Loucy (cell line): ENCODE results near the gene PSPH.

Source experiments
- H2AFZ ChIP-seq: fragments of 200-600 bp; sonication (generic); 2 replicates; pipeline ENCODE4 v1.6.0; 2016; ENCODE audit warnings: antibody characterized with exemption, mild to moderate bottlenecking, low read length, moderate library complexity
- H3F3A ChIP-seq: fragments of 200-600 bp; 2 replicates; pipeline ENCODE4 v1.6.0; 2016; ENCODE audit warnings: antibody characterized with exemption, low read depth, mild to moderate bottlenecking
- H3K27me3 ChIP-seq: fragments of 200-600 bp; sonication (generic); 2 replicates; pipeline ENCODE4 v1.6.1; 2014; ENCODE audit warnings: low read length, mild to moderate bottlenecking; ENCODE audit not compliant: insufficient read depth, poor library complexity, severe bottlenecking
- H3K36me3 ChIP-seq: fragments of 200-600 bp; sonication (generic); 2 replicates; pipeline ENCODE4 v1.6.1; 2016; ENCODE audit warnings: low read length; ENCODE audit not compliant: insufficient read depth
- H3K4me1 ChIP-seq: fragments of 200-600 bp; sonication (generic); 2 replicates; pipeline ENCODE4 v1.5.1; 2014; ENCODE audit warnings: low read length, mild to moderate bottlenecking; ENCODE audit not compliant: insufficient read depth, poor library complexity, severe bottlenecking
- H3K4me2 ChIP-seq: fragments of 200-600 bp; sonication (generic); 2 replicates; pipeline ENCODE4 v1.6.0; 2014; ENCODE audit warnings: antibody characterized with exemption, low read length, low read depth, mild to moderate bottlenecking; ENCODE audit not compliant: poor library complexity, severe bottlenecking
- H3K4me3 ChIP-seq: fragments of 200-600 bp; sonication (generic); 2 replicates; pipeline ENCODE4 v1.5.1; 2014; ENCODE audit warnings: low read length, mild to moderate bottlenecking, mixed read lengths; ENCODE audit not compliant: poor library complexity, severe bottlenecking
- H3K79me2 ChIP-seq: fragments of 200-600 bp; sonication (generic); 2 replicates; pipeline ENCODE4 v1.6.1; 2014; ENCODE audit warnings: low read length; ENCODE audit not compliant: insufficient read depth
- H3K9ac ChIP-seq: fragments of 200-600 bp; sonication (generic); 2 replicates; pipeline ENCODE4 v1.6.0; 2014; ENCODE audit warnings: mild to moderate bottlenecking, low read depth, low read length, moderate library complexity; ENCODE audit not compliant: poor library complexity, severe bottlenecking
- H3K9me2 ChIP-seq: fragments of 200-600 bp; sonication (generic); replicated peaks from 2 replicates; pipeline ENCODE4 v1.6.1; 2016; ENCODE audit warnings: low read depth, low read length, mixed read lengths
- H3K9me3 ChIP-seq: fragments of 200-600 bp; sonication (generic); 2 replicates; pipeline ENCODE4 v1.6.1; 2014; ENCODE audit warnings: mild to moderate bottlenecking, antibody characterized with exemption, low read length, low read depth; ENCODE audit not compliant: insufficient read depth
- H4K20me1 ChIP-seq: fragments of 200-600 bp; sonication (generic); 2 replicates; pipeline ENCODE4 v1.6.0; 2014; ENCODE audit warnings: antibody characterized with exemption, low read length, mild to moderate bottlenecking; ENCODE audit not compliant: insufficient read depth, poor library complexity, severe bottlenecking
- CTCF ChIP-seq: fragments of 200-600 bp; sonication (generic); conservative IDR thresholded peaks from 2 replicates; pipeline ENCODE4 v1.5.1; 2014; ENCODE audit warnings: mild to moderate bottlenecking, antibody characterized with exemption, low read length
- EZH2phosphoT487 ChIP-seq: fragments of 200-600 bp; IDR thresholded peaks from 2 replicates; pipeline ENCODE4 v1.6.1; 2018; ENCODE audit warnings: antibody characterized with exemption, mild to moderate bottlenecking, moderate library complexity, borderline replicate concordance

The PSPH gene

GRCh38 chr7:56028942-56029630, 22.2 kb downstream of the PSPH start:
- H3K4me3 ChIP-seq, result no peak overlapping the region
- H3K4me2 ChIP-seq, result no peak overlapping the region
- no peaks in the 10 kb centered on the region for H3K9me3 ChIP-seq
- no peaks in the 10 kb centered on the region for H3K9me2 ChIP-seq
- H3K9ac ChIP-seq, result no peak overlapping the region
- no peaks in the 10 kb centered on the region; the same call in 1 of the 2 replicates for H3F3A ChIP-seq
- no peaks in the 10 kb centered on the region for H4K20me1 ChIP-seq
- H2AFZ ChIP-seq, result no peak overlapping the region
- TF ChIP-seq EZH2phosphoT487 (no peak), CTCF (no peak)
- no peaks in the 10 kb centered on the region for H3K36me3 ChIP-seq
- 0 out of 2 replicates have a peak, but pooled peaks cover 6% of the 10 kb centered on the region for H3K79me2 ChIP-seq
- H3K27me3 ChIP-seq, result no peaks in the 10 kb centered on the region
- H3K4me1 ChIP-seq, result peaks cover 11% of the 10 kb centered on the region

GRCh38 chr7:56026538-56026937, 24.7 kb downstream of the PSPH start:
- H3K79me2 ChIP-seq, result no peaks in the 10 kb centered on the region
- no peaks in the 10 kb centered on the region for H3K9me3 ChIP-seq
- H3K36me3 ChIP-seq, result no peaks in the 10 kb centered on the region

GRCh38 chr7:56023500-56023899, 27.7 kb downstream of the PSPH start:
- H3K4me1 ChIP-seq, result no peaks in the 10 kb centered on the region
- H3K4me2 ChIP-seq, result no peak overlapping the region
- H3K9ac ChIP-seq, result no peak overlapping the region
- H3F3A ChIP-seq, result no peaks in the 10 kb centered on the region
- H3K79me2 ChIP-seq, result no peaks in the 10 kb centered on the region
- no peaks in the 10 kb centered on the region for H3K27me3 ChIP-seq
- no peak overlapping the region for H3K4me3 ChIP-seq
- no peaks in the 10 kb centered on the region for H3K9me2 ChIP-seq
- TF ChIP-seq CTCF, result no peak
- TF ChIP-seq EZH2phosphoT487, result no peak
- H4K20me1 ChIP-seq, result no peaks in the 10 kb centered on the region
- no peaks in the 10 kb centered on the region for H3K9me3 ChIP-seq
- H3K36me3 ChIP-seq, result peaks cover 10% of the 10 kb centered on the region; the same call in 1 of the 2 replicates
- H2AFZ ChIP-seq, result no peak overlapping the region

More at GRCh38 chr7:56026538-56026937, 24.7 kb downstream of the PSPH start:
- no peaks in the 10 kb centered on the region for H4K20me1 ChIP-seq
- no peaks in the 10 kb centered on the region for H3K27me3 ChIP-seq
- H3K4me1 ChIP-seq, result peaks cover under 1% of the 10 kb centered on the region
- no peak overlapping the region for H3K4me3 ChIP-seq
- H3K9me2 ChIP-seq, result no peaks in the 10 kb centered on the region
- H3K4me2 ChIP-seq, result no peak overlapping the region
- H2AFZ ChIP-seq, result no peak overlapping the region
- no peak overlapping the region for H3K9ac ChIP-seq
- H3F3A ChIP-seq, result no peaks in the 10 kb centered on the region
- no peak for TF ChIP-seq CTCF
- TF ChIP-seq EZH2phosphoT487, result no peak
